T47D (cell line): Measurements from ENCODE around the gene CASZ1.
A peak's percentile ranks its signal among the peaks of the same experiment; 100 is the strongest.

Experiments used
- DNase-seq, 2 experiments: peaks; one replicate each; pipeline versions ENCODE4 v3.0.0 to v3.0.0-alpha.2; 2011 to 2012; ENCODE audit warnings: low read depth in 1 of 2, low spot score in 1 of 2
- JUND ChIP-seq: IDR thresholded peaks from 2 replicates; pipeline ENCODE4 v1.6.1; 2012; ENCODE audit warnings: low read depth
- in situ Hi-C: cut with HindIII; loops from 2 replicates; pipeline ENCODE4 v1.10.0; 2016; ENCODE audit warnings: low sequenced_read_pairs, low pct_unique_long_range_greater_than_20kb

Gene CASZ1

DNA sequence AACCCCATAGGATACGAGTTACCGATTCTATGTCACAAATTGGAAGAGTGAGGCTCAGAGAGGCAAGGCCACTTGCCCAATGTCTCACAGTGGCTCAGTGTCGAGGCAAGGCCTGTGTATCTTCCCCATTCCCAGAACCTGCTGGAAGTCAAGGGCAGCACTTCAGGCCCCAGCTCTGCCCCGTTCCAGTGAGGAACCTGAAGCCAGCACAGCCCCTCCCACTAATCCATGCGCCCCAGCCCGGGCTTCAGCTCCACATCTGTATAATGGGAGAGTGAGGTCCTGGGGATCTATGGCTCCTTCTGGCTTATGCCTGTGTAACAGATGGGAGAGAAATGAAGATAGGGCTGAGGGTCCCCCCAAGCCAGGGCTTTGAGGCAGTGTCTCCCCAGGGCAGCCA, 56.3 kb downstream of the CASZ1 start:
- TF ChIP-seq JUND = no peak
- in situ Hi-C loops = no loop called here
- no peak for DNase-seq

DNA sequence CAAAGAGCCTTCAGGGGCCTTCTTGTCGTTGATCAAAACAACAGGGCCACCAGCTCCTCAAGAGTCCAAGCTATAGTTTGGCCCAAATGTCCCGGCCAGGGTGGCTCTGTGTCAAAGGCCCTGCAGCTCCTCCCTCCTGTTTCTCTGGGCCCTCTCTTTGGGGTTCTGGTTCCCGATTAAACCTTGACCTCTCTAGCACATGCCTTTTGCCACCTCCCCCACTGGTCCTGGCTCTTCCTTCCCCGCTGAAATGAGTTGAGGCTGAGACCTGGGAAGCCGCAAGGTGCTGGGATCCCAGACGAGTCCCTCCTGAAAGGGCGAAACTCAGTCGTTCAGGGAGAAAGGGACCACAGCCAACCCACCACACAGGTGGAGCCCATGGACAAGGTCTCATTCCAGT, 56.9 kb downstream of the CASZ1 start:
- TF ChIP-seq JUND = no peak
- in situ Hi-C loops = no loop called here
- no peak for DNase-seq

GRCh38 chr1:10738061-10739058, 58.1 kb downstream of the CASZ1 start:
- in situ Hi-C loops = no loop called here
- DNase-seq = peak in 1 of 2 experiments; percentile 40
- no peak for TF ChIP-seq JUND

DNA sequence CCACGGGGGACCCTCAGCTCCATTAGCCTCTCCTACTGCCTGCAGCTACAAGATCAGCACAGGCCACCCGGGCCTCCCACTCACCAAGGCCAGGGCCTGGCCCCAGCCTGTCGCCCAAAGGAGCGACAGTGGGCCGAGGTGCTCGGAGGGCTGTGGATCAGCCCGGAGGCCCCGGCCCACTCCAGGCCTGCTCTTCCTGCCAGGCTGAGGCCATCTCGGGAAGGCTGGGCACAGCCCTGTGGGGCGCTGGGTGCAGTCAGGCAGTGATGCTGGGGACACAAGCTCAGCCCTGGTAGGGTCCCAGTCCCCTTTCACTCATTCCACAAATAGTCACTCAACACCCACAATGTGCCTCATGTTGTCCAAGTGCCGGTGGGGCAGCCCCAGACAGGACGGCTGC, 58.8 kb downstream of the CASZ1 start:
- in situ Hi-C loops = no loop called here
- no peak for TF ChIP-seq JUND
- DNase-seq = no peak

DNA sequence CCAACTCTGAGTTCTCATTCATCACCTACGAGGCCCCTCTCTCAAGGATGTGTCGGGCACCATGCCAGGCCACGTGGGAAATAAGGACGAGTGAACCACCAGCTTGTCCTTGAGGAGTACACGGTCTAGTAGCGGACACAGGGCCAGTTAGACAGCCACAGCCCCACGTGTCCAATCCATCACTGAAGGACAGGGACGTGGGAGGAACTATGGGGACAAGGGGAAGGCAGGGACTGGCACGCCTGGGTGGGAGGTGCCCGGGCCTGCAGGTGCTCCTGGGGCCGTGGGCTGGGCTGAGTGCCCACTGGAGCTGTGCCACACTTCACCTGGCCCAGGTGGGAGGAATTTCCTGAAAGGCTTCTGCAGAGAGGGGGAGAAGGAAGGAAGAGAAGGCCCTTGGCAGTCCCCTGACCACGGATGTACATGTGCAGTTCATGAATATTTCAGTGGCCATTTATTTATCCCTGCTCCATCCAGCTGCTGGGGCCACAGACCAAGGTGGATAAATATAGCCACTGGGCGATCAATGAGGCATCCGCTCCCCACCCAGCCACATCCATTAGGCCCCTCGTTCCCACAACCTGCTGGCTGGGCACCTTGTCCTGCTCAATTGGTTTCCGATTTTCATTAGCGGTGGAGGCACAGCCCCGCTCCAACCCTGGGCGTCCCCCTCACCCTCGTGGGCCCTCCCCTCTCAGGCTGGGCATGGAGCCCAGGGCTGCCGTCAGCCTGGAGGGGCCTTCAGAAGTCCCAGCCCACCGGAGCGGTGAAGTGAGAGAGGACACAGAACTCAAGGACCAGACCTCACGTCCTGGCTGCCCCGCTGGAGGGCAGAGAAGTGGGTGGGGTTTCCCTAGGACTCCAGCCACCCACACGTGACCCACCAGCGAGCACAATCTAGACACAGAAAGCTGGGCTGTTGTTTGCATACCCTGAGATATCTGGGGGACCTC, 59.5 kb downstream of the CASZ1 start:
- peak in 1 of 2 experiments; percentile 43 for DNase-seq
- in situ Hi-C loops = no loop called here
- no peak for TF ChIP-seq JUND

DNA sequence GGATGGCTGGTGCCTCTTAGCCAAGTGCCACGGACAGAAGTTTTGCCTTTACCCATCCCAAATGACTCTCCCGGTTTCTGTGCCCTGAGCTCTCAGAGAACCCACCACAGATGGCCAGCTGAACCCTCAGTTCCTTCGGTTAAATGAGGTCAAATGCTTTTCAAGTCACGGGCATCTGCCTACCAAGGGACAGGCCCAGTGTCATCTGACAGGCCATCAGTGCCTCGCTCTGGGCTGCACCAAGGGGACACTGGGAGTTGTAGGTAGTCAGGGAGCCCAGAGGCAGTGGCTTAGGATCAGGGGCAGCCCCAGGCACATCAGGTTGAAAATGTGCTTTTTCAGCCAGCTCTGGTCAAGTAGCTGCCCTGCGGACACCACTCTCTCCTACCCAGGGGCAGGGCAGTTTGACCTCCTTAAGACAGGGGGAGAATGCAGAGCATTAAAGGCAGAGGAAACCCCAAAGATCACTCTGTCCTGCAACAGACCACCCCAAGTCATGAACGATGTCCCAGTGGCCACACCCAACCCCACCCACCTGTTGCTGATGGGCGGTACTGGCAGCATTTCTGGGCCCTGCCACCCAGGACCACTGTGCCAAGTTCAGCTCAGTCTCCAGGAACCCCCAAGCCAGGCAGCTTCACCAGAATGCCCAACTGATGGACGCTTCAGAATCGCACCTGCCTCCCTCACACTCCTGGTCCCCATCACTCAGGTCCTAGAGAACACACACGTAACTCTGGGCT, 60.7 kb downstream of the CASZ1 start:
- DNase-seq = no peak
- in situ Hi-C loops = no loop called here
- no peak for TF ChIP-seq JUND

DNA sequence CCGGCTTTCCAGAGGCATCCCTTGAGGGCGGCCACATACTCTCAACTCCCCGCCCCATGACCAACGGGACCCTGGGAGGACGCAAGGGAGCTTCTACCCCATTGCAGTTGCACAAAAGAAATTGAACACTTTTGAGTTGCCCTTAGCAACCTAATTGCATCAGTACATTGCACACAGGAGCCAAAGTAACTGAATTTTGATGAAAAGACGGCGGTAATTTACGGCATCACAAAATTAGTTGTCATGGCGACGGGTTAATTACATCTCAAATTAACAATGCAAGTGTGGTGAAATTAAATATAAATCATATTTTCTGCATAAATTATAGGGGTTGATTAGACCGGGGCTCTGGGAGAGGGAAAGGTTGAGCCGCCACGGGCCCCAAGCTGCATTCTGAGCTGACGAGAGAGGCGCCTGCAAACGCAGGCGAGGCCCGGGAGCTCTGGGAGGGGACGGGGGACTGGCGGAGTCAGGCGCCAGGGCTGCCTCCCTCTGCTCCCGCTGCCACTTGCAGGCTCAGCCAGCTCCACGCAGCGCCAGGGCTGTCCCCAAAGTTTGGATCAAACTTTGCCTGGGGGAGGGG, 61.4 kb downstream of the CASZ1 start:
- no peak for TF ChIP-seq JUND
- DNase-seq = no peak
- in situ Hi-C loops = no loop called here

DNA sequence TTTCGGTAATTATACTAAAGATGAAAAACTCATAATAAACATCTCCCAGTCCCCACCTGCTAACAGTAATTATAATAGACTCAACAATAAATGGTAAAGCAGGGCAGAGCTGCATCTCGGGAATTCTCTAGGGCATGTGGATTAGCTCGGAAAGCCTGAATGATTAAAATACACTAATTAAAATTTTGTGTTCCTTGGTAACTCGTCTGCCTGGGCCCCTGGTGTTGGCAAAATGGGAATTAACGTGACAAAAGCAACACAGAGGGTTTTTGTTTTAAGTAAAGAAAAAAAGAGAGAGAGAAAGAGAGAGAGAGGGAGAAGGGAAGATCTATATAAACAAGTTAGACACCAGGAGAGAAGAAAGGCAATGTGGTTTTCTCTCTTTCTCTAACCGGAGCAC, 62.1 kb downstream of the CASZ1 start:
- no peak for TF ChIP-seq JUND
- in situ Hi-C loops = no loop called here
- no peak for DNase-seq

DNA sequence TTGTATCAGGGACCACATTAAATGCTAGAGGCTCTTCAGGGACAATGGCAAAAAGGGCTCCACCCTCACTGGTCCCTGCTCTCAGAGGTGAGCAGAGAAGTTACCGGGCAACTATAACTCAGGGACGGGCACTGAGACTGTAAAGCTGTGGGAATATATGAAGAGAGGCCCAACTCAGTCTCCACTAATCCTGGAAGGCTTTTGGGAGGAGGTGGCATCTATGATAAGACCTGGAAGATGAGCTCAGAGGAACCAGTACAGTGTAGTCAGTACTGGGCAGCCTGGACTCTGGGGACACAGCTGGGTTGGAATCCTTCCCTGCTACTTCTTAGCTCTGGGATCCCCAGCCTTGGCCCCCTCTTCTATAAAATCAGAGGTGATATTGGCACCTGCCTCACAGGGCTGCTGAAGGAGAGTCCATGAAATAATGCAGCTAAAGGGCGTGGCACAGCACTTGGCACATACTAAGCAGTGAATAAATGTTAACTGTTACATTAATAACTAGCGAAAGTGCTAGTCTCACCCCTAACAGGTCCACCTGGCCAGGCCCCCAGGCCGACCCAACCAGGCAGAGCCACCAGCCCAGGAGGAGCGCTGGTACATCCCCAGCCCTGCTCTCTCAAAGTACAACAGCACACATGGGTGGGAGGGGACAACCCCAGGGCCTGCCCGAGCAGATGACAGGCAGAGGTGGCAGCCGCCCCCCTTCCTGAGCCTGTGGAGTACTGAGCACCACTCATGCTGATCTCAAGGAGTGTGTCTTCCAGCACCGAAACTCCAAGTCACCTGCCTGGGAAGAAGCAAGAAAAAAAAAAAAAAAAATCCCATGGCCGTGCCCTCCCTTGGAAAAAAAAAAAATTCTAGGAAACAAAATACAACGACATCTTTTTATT, 62.7 kb downstream of the CASZ1 start:
- DNase-seq = no peak
- TF ChIP-seq JUND = no peak
- in situ Hi-C loops = no loop called here

- in situ Hi-C loops = no loop called here
- DNase-seq = peak in 1 of 2 experiments; percentile 27
- no peak for TF ChIP-seq JUND
Measured at GRCh38 chr1:10730985-10731384, 65.5 kb downstream of the CASZ1 start.
